GM19328 (cell line): ENCODE measurements around the gene OGDHL.
A peak's percentile ranks its signal among the peaks of the same experiment; 100 is the strongest.
"Not testable (repeated sequence)": the region's sequence is repeated elsewhere in the genome, so short reads cannot be mapped to it uniquely, and the experiment has no call there.

Experiments used
- ATAC-seq: cut with Tn5 transposase; IDR thresholded peaks from one replicate; pipeline ENCODE4 v1.9.1; 2021; ENCODE audit warnings: mild to moderate bottlenecking, moderate library complexity; ENCODE audit not compliant: unreplicated experiment

Gene OGDHL

DNA sequence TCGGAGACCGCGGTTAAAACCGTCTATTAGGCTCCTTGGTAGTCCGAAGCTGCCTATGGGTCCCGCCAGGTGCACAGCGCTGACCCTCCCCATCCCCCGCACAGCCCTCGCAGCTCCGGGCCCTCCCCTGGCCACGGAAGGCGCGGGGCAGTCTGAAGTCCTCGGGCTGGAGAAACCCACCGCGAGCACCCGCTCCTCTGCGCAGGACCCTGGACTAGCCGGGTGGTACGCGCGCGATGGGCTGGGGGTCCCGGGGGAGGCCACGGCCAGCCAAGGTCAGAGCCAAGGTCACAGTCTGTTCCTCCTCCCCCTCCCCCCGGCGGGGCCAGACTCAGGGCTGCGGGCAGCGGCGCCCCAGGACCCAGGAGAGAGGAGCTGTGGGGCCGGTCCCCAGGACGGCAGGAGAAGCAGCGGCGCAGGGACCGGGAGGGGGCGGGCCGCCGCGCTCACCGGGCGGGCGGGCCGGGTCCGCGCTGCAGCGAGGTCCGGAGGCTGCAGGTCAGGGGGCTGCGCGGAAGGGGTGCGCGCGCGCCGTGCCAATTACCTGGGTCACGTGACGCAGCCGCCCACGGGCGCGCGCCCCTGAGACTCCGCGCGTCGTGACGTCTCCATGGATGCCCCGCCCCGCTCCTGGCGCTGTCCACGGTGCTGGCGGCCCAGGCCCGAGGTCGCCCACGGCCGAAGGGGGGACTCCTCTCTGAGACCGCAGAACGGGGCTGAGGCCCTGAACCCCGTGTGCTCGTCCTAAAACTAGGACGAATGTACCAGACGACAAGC is at the start of gene OGDHL:
TSS of gene OGDHL (minus strand) at position 535 of the 777 bp plus-strand sequence. CDS start 3,731 bp downstream, outside the sequence.
- peak; percentile 63 for ATAC-seq

DNA sequence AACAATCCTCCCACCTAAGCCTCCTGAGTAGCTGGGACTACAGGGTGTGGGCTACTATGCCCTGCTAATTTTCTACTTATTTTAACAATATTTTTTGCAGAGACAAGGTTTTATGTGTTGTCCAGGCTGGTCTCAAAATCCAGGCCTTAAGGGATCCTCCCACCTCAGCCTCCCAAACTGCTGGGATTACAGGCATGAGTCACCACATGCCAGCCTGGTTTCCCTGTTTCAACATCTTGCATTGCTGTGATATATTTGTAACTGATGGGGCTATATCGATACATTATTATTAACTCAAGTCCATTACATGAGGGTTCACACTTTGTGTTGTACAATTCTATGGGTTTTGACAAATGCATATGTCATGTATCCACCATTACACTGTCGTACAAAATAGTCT is 41.9 kb upstream of the OGDHL start:
- ATAC-seq, result no peak

DNA sequence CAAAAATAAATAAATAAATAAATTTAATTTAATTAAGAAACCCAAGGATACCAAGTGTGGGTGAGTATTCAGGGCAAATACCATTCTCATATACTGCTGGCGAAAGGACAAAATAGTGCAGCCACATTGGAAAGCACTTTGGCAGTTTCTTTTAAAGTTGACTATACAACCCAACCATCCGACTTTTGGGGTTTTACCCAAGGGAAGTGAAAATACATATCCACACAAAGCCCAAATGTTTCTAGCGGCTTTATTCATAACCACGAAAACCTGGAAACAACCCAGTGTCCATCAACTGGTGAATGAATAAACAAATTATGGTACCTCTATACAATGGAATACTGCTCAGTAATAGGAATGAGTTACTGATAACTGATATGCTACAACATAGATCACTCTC is 36.2 kb upstream of the OGDHL start:
- no peak for ATAC-seq

DNA sequence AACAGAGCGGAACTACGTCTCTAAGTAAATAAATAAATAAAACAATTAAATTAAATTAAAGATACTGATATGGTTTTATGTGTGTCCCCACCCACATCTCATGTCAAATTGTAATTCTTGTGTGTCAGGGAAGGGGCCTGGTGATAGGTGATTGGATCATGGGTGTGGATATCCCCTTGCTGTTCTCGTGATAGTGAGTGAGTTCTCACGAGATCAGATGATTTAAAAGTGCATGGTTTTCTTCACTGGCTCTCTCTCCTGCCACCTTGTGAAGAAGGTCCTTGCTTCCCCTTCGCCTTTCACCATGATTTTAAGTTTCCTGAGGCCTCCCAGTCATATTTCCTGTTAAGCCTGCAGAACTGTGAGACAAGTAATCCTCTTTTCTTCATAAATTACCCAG is 29.0 kb upstream of the OGDHL start:
- ATAC-seq, result no peak

DNA sequence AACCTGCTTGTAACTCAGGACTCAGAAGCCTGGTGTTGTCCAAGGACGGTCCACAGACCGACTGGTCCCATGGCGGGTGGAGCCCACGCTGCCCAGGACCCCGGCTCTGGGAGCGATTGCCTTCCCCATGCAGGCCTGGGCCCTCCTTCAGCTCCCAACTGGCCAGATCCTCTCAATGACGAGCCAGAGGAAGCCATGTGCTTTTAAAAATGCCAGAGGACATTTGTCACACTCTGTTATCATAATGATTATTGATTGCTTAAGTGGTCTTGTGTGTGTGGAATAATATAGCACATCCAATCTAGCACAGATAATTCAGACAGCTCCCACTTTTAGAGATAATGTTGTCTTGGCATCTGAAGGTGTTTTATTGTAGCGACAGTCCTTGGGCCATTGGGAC is 22.6 kb upstream of the OGDHL start:
- no peak for ATAC-seq

DNA sequence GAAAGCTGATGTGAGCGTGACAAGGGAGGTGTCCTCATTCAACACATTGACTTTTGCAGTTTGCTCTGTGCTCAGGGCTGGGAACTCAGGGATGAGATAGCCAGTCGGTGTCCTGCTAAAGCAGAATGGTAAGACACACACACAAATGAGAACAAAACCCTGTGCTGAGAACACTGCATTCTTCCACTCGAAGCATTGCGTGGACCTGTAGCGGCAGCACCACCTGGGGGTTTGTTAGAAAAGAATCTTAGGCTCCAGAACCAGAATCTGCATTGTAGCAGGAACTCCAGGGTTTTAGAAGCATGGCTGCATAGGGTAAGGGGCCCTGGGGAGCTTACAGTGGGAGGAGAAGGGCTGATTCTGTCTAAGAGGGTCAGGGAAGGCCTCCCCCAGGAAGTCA is 21.5 kb upstream of the OGDHL start:
- no peak for ATAC-seq

DNA sequence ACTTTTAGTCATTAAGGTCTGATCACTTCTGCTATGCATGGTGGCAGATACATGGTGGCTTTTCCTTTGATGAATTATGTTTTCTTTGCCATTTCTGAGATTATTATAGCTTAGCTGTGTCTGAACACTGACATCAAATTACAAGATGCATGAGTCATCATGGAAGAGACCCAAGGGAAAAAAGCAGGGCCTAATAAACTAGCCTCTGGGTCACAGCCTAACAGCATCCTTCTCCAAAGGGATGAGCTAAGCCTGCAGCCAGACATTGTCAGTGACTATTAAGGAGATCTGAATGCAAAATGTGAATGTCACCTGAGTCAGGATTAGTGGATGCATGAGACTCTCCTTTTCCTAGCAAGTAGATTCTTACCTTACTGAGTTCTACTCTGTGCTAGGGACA is 19.1 kb upstream of the OGDHL start:
- no peak for ATAC-seq

DNA sequence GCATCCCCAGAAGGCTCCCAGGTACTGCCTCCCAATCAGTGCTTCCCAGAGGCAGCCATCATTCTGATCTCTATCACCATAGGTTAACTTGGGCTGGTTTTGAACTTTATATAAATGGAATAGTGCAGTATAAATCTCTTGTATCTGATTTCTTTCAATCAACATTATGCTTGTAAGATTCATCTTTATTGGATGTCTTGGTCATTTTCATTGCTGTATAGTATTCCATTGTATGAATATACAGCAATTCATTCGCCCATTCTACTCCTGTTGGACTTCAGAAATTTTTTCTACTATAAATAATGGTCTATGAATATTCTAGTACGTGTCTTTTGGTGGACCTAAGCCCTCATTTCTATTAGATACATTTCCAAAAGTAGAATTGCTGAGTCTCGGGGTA is 16.1 kb upstream of the OGDHL start:
- ATAC-seq, result no peak

DNA sequence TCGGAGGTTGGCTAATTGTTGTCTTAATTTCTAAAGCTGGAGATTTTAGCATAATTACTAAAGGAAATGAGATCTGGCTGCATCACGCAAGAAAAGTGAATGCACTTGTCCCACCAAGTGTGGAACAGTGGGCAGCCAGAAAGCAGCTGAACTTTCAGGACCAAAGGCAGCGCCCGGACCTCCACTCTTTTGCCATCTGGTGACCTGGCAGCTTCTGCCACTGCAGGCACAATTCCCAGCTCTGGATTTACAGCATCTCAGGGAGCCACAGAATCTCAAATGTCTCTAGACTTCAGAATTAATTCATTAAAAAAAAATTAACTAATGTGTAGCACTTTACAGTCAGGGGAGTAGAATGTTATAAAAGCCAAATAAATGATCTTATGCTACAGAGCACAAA is 14.7 kb upstream of the OGDHL start:
- ATAC-seq, result no peak

DNA sequence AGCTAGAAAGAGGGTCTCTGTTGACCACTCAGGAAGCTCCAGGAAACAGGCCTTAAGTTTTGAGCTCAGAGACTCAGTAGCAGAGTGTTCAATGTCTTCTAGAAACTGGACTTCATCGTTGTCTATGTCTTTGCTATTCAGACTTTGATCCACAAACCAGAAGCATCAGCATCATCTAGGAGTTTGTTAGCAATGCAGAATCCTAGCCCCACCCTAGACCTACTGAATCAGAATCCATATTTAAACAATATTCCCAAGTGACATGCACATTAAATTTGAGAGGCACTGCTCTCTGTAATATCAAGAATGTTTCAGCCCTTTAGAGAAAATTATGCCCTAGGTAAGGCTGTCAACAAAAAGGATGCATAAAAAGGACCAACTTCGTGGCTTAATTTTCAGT is 12.9 kb upstream of the OGDHL start:
- no peak for ATAC-seq

DNA sequence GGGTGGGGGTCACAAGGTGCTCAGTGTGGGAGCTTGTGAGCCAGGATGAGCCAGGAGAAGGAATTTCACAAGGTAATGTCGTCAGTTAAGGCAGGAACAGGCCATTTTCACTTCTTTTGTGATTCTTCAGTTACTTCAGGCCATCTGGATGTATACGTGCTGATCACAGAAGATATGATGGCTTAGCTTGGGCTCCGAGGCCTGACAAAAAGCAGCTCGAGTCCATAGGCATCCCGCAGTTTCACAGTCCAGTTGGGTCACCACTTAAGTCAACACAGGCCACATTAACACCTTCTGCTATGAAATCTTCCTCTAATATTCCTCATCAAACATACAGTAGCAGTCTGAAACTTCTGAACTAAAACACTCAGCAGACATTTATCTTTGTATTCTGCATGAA is 10.8 kb upstream of the OGDHL start:
- ATAC-seq, result not testable (repeated sequence)

DNA sequence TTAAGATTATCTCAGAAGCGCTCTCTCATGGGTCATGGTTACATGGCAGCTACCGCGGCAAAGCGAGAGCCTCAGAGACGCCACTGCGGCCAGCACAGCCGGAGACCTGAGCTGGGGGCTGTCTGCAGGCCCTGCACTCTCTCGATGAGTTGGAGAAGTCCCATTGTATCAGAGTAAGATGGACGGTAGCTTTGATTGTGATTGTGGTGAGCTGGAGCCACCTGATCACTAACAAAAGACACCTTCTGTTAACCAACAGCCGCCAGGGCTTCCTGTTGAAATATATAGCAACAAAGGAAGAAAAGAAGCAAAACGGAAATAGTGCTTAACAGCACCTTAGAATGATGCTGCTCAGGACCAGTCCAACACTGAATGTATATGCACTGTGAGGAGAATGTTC is 8.9 kb upstream of the OGDHL start:
- not testable (repeated sequence) for ATAC-seq

DNA sequence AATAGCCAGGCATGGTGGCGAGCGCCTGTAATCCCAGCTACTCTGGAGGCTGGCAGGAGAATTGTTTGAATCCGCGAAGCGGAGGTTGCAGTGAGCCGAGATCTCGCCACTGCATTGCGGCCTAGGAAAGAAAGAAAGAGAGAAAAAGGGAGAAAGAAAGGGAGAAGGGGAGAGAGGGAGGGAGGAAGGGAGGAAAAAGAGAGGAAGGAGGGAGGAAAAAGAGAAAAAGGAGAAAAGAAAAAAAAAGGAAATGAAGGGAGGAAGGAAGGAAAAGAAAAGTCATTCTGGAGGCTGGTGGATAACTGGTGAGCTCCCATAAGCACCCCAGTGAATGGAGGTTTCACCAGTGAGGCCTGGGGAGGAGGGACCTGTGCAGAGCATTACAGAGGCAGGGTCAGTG is 7.6 kb upstream of the OGDHL start:
- no peak for ATAC-seq

DNA sequence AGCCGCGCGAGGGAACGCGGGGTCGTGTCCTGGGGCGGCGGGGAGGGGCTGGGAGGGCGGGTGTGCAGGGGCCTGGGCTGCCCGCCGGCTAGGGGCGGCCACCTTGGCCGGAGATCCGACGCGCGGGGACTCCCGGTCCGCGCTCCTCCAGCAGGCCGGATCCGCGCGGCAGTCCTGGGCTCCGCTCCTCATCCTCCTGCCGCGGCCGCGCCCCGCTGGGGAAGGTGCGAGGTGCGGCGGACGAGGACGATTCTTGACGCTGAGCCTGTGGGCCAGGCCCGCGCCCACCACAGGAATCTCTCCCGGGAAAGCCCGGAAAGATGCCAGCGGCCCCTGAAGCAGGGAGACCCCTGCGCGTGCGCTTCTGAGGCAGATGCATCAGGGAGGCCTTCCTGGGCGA is 6.6 kb upstream of the OGDHL start:
- ATAC-seq, result no peak

DNA sequence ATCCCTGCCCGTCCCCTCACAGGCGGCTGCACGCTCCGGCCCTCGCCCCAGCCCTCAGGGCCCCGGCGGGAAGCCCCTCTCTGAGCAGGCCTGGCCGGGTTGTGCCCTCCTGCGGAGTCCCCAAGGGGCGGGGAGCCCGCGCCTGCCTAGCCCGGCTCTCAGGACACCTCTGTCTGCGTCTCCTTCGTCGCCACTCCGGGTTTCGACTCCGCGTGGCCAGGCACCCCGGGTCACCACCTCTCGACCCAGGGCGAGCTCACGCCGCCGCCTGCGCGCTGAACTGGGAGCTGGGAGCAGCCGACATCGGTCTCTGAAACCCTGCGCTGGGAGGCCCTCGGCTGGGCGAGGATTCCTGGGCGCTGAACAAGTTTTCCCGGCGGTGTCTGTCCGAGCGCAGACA is 6.2 kb upstream of the OGDHL start:
- ATAC-seq, result no peak

DNA sequence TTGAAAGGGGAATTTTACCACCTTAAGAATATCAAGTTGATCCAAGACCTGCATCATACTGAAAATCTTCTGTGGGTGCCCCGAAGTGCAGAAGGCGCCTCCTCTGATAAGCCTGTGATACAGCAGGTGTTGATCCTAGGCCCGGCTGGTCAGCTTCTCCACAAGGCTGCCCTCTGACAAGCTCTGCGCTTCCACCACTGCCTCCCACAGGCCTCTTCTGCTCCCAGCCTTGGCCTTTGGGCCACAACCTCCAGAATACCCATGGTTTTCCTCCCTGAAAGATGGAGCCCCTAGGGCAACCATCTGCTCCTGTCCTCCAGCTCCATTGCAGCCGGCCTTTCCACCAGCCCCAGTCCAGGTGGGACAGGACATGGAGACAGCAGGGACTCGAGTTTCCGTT is 5.6 kb upstream of the OGDHL start:
- no peak for ATAC-seq

DNA sequence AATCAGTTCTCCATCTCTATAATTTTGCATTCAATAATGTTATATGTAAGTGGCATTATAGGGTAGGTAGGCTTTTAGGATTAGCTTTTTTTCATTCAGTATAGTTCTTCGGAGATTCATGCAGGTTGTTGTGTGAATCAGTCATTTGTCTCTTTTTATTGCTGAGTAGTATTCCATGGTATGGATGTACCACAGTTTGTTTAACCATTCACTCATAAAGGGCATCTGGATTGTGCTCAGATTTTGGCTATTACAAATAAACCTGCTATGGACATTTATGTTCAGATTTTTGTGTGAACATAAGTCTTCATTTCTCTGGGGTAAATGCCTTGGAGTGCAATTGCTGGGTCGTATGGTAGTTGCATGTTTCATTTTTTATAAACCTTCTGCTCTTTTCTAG is 4.4 kb upstream of the OGDHL start:
- no peak for ATAC-seq

DNA sequence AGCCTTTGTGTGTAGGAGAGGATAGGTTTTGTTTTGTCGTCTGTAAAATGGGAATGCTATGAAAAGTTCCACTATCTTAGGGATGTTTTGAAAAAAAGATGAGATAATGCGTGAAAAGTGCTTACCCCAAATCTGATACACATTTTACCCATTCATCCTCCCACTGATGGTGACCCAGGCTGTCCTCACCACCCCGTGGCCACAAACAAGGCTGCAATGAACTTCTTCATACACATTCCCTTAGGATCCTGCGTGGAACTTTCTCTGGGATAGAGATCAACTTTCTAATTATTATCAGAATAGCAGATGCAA is 399 bp upstream of the OGDHL start:
- ATAC-seq, result no peak

DNA sequence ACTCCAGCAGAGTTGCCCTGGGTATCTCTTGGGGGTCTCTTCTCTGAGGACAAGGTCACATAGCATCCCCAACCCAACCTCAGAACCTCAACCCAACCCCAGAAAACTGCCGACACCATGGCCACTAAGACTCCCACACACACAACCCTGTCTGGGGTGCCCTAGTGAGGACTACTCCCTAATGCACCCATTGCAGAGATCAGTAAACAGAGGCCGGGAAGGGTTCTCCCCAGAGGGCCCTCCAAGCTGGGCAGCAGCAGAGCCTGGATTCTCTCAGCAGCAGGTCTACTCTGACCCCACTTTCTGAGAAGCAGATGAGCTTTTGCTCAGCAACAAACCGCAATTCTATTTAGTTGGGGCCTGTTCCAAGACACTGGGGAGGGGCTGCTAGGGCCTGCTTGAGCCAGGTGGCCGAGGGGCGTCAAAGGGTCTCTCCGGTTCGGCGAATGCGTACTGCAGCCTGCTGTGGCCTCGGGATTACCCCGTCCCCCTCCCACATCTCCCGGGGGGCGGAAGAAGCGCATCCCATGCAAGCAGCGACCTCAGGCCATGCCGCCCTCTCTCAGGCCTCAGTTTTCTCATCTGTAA is 828 bp downstream of the OGDHL start:
- ATAC-seq, result no peak

DNA sequence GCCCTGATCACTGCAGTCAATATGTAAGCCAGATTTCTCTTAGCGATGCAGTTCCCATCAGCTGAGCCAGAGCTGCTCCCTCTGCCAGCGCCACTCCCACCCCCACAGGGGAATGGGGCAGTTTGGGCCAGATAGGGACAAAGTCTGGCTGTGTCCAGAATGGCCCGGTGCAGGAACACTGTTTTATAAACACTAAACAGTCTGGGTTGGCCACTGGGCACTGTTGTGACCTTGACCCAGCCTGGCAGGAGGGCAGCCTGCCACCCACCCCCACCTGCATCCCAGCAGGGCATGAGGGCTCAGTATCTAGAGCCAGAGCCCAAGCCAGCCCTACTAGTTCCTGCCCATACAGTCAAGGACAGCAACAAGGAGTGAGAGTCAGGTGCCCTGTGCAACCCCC is 1.3 kb downstream of the OGDHL start:
- no peak for ATAC-seq

DNA sequence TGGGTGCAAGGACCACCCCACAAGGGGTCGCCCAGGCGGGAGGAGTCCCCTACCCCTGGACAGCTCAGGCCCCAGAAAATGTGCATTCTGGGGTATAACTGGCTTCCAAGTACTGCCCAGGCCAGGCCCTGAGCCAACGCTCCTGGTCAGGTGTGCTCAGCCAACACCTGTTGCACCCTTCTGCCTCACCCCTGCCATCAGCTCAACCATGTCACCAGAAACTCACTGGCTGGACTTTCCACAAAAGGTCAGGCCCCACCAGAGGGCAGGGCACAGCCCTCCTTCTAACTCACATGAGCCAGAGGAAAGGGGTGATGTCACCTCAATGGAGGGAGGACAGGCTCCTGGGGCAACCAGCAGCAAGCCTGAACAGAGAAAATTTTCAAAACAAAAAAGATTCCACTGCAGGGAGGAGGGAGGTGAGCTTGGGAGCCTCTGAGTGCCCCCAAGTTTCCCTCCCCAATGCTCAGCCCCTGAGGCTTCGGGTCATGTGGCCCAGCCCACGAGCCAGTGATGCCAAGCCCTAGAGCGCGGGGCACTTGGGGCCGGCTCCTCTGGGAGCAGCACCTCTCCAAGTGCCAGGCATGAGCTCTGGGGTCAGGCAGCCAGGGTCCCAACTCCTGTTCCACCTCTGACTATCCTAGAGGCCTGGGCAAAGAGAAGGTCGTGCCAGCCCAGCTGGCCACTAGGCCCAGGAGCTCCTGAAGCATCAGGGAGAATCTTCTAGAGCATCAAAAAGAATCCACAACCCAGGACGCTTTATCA is 2.2 kb downstream of the OGDHL start:
- no peak for ATAC-seq

DNA sequence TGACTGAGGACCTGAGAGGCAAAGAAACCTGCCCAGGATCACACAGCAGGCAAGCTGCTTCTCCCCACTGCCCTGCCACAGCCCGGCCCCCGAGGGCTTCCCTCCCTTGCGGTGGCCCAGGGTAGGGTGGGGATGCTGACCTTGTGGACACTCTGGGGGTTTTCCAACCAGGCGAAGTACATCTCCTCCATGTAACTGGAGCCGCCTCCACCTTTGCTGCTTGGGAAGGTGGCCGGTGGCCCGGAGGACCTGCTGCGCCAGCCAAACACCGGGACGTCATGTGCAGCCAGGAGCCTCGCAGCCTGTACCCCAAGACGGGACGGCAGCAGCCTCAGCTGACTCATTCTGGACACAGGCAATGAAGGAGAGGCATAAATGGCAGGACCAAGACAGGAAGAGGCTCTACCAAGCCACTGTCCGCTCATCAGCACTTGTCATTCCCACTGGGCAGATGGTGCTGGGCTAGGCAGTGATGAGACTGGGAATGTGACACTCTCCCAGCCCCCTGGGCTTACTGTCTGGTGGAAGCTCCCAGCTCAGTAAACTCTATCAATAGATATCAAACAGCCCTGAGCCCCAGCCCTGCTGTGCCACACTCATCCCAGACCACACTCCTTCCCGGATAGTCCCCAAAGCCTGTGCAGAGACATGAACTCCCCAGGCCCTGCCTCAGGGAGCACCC is 3.7 kb downstream of the OGDHL start:
- ATAC-seq, result no peak
